NOMO-1 treated with DMSO at 0.1 percent for 48 hours (cell line): Measurements from ENCODE around the gene EFNA3.
"Not testable (repeated sequence)": the region's sequence is repeated elsewhere in the genome, so short reads cannot be mapped to it uniquely, and the experiment has no call there.

Source experiments
- DNase-seq: peaks from one replicate; lab custom pipeline; 2025; ENCODE audit not compliant: unreplicated experiment; lab: John Stamatoyannopoulos, UW

EFNA3 gene

DNA sequence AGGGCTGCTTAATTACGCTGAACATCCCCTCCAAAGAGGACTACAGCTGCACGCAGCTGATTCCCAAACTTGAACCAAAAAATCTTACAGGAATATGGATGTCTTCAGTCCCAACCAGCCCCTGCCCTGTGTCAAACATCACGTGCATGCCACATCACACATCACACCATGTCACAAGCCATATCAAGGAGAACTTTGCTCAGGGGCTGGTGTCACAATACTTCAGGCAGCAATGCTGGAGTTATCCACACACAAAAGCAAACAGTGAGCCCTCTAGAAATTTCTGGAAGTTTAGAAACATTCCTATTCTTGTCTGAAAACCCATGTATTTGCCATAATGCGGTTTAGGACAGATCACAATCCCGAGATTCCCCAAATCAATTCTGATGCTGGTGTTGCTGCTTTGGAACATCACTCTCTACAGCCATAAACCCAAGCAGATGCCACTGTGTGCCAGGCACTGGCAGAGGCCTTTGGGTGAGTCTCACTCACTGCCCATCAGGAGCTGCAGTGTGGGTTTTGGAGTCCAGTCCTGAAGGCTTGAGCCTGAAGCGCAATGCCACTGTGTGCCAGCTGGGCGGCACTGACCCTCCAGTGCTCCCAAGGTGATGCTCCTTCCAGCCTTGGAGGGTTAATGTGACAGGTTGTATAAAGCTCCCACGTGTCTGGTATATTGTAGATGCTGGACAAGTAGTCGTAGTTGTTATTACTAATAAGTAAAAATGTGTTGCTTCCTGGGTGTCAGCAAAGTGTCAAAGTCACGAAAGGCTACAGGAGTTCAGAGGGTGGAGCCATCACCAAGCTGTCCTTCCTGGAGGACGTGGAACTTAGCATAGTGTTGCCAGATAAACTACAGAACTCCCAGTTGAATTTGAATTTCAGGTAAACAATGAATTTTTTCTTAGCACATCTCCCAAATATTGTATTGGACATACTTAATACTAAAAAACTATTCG, 28.9 kb downstream of the EFNA3 start:
- no peak for DNase-seq

DNA sequence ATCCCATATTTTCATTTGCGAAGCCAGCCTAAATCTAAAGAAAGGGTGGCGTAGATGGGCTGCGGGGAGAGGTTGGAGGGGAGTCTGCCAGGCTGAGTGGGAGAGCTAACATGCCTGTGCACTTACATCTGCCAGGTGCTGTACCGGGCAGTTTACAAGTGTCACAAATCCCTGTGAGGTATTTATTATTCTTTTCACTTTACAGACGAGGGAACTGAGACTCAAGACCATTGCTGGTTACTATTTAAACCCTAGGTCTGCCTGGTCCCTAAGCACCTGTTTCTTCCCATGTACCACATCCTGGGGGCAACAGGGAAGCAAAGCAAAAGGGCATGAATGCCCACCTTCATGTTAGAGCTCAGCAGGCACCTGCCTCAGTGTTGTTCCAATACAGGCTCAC, 29.7 kb downstream of the EFNA3 start:
- DNase-seq, result no peak

DNA sequence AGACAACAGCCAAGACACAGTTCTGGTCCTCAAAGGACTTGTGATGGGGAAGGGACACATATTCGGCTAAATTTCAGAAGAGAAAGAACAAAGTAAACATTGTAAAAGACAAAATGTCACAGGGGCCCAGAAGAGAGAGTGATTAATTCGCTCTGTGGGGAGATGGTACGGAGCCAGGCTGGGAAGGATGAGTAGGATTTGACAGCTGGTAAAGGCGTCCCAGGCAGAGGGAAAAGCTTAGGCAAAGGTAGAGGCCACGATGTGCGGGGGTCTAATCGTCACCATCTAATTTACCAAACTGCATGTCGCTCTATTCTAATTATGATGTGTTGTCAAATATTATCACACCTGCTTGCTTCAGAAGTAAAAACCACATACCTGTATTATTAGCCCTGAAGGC, 31.7 kb downstream of the EFNA3 start:
- no peak for DNase-seq

DNA sequence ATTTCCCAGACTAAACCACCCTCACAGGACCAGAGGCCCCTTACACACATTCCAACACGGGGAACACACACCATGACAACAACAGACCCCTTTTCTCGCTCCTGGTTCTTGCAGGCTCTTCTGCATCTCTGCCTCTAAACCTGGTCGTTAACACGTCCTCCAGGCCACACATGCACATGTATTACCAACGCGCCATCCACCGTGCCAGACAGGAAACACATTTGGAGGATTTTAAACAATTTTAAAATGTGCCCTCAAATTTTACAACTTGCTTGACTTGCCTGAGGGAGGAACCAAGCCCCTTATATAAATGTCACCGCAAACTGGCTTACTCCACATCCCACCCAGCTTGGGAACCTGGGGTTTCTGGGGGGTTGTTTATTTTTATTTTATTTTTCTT, 32.2 kb downstream of the EFNA3 start:
- no peak for DNase-seq

DNA sequence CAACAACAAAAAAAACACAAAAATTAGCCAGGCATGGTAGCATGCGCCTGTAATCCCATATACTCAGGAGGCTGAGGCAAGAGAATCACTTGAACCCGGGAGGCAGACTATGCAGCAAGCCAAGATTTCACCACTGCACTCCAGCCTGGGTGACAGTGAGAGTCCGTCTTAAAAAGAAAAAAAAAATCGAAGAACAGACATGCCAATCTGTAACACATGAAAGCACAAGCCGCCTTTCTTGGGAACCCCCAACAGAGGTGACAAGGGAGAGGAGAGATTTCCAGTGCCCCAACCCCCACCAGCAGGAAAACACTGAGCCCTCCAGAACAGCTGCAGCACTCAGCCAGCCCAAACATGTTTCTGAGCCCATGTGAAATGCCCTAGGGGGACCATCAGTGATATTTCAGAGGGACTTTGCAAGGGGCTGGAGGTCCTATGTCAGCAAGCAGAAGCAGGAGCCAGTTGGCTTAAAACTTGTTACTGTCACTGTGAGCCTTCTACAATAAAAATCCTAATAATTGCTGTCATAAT, 34.9 kb downstream of the EFNA3 start:
- no peak for DNase-seq

DNA sequence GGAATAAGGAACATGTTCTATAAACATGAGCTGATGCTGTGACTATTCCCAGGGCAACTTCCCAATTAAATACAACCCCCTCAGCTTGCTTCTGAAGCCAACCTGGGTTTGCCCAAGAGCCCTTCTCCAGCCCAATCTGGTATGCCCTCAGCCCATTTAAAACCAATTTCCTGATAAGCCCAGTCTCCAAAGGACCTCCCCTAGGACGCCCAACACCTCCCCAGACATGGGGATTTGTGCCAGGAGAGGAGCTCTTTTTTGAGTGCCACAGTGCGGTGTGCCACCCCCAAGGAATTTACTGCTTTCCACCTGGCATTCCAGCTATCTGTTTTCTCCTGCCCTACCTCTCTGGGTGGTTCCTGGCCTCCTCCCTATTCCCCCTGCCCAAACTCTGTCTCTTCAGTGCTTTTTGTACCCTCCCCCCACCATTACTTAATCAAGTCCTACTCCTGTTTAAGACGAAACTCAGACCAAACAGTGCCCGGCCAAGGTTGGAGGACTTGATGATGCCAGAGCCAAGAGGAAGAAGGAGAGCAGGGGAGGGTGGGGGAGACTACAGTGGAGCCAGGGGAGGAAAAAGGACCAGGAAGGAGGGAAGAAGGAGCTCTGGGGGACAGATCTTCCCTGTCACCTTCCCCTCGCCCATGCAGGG, 37.6 kb downstream of the EFNA3 start:
- no peak for DNase-seq

DNA sequence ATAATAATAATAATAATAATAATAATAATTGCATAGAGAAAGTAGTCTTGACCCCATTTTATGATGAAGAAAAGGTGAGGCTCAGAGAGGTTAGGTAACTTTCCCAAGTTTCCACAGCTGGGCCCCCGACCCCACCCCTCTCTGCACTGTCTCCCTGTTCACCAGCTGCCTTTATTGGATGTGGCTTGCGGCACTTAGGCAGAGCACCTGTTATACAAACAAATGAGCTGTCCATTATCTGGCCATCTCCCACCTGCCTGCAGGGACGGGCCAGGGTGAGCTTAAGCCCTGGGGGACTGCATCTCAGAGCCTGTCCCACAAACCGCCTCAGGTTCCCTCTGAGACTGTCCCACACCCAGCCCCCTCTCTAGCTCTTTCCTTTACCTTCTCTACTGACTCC, 39.0 kb downstream of the EFNA3 start:
- DNase-seq, result no peak

DNA sequence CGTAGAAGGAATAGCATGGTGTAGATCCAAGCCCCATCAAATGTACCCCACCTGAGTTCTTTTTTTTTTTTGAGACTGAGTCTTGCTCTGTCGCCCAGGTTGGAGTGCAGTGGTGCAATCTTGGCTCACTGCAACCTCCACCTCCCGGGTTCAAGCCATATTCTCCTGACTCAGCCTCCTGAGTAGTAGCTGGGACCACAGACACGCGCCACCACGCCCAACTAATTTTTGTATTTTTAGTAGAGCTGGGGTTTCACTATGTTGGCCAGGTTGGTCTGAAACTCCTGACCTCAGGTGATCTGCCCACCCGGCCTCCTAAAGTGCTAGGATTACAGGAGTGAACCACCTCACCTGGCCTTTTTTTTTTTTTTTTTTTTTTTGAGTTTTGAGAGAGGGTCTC, 39.5 kb downstream of the EFNA3 start:
- not testable (repeated sequence) for DNase-seq

DNA sequence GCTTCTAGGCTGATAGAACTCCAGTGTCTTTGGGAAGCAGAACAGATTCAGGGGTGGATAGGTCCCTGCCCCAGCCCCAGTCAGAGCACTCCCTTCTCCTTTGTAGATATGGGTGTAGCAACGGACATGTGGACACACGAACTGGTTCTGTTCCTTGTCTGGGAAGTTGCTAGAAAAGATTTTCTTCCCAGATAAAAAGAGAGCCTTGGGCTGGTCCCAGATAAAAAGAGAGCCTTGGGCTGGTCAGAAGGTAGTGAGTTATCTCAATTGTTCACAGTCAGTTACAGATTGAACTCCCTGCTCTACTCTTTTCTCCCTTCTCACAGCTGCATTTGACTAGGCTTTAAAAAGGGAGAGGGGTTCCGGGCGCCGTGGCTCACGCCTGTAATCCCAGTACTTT, 41.6 kb downstream of the EFNA3 start:
- no peak for DNase-seq

DNA sequence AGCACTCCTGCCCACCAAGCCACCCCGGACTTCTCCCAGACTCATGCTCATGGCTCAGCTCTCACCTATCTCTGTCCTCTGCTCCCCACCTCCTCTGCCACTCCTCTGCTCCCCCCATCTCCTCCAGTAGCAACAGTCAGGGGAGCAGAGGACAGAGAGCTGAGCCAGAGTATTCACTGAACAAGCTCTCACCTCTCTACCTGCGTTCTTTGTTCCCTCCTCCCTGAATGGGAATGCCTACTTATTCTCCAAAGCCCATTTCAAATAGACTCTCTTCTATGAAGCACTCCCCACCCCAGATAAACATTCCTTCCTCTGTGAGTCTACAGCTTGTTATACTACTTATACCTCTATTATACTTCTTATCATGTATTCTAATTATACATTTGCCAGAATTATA, 42.6 kb downstream of the EFNA3 start:
- no peak for DNase-seq

DNA sequence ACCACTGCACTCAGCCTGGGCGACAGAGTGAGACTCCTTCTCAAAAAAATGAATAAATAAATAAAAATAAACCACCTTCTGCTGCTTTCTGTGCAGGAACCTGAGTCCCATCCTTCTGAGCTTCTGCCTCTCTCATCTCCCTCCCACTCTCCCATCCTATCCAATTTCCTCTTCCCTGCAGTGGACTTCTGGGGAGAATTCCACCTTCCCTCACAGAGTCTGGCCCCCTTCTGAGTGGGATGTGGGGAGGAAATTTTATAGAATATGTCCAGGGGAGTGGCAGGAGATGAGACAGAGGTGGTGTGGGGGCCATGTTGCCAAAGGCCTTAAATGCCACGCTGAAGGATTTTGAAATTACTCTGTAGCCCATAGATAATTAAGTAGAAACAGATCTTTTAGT, 43.7 kb downstream of the EFNA3 start:
- DNase-seq, result no peak

DNA sequence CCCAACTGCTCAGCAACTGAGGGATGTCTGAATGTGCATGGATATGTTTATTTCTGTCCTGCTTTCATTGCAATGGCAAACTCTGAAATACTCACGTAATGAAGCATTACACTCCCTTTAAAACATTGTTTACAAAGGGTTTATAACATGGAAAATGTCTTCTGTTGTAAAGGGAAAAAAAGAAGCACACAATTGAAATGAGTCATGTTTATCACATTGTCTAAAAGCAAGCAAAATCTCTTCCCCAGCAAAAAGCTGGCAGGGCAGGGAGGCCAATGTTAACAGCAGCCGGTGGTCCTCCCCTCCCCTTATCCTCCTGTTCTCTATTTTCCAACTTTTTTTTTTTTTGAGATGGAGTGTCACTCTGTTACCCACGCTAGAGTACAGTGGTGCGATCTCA, 45.2 kb downstream of the EFNA3 start:
- no peak for DNase-seq

DNA sequence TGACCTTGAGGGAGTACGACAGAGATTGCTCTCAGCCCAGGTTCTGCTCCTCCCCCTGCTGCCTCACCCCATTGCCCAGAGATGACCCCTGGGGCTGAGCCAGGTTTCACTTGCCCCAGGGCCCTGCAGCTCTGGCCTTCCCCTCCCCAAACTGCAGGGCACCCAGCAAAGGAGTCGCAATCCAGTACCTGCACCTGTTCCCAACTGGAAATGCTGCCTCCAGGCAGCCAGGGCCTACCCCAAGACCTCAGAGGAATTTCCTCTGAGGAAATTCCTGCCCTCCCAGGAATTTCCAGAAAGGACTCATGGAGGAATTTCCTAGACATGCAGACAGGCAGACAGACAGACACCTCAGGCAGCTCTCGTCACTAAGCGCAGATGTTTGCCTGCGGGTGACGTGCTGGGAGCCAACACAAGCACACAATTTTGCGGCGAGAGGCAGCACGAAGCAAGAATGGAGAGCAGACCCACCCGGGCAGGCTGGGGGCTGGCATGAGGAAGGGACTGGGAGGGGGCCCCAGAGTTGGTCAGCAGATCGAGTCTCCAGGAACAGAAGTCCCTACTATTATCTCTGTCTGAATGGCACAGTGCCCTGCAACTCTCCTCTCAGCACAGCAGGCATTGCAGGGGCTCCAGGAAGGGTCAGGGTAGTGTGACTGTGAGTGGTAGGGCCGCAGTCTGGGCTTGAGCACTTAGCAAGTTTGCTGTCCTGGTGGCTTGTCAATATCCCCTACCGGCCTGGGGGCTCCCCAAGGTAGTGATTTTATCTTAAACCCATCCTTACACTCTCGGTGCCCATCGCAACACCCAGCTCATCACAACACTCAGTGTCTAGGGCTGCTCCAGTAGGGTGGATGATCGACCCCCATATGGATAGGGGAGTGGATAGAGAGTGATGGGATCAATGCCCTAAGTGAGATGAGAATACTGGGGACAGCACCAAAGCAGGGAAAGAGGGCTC, 46.1 kb downstream of the EFNA3 start:
- DNase-seq, result no peak

DNA sequence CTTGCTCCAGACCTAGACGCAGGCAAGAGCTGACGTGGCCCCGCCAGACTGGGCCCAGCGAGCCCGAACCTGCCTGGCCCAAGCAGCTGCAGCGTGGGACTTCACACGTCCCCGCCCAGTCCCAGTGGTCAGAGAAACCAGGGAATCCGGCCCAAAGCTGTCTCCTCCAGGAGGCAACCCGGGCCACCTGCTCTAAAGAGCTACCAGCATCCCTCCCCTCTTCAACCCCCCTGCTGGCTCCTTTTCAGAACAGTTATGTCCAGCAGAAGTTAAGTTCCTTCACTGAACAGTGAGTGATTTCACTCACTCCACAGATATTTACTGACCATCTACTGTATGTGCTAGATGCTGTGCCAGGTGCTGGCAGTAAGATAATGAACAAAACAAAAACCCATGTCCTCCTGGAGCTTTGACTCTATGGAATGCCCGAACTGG, 46.9 kb downstream of the EFNA3 start:
- DNase-seq, result no peak

DNA sequence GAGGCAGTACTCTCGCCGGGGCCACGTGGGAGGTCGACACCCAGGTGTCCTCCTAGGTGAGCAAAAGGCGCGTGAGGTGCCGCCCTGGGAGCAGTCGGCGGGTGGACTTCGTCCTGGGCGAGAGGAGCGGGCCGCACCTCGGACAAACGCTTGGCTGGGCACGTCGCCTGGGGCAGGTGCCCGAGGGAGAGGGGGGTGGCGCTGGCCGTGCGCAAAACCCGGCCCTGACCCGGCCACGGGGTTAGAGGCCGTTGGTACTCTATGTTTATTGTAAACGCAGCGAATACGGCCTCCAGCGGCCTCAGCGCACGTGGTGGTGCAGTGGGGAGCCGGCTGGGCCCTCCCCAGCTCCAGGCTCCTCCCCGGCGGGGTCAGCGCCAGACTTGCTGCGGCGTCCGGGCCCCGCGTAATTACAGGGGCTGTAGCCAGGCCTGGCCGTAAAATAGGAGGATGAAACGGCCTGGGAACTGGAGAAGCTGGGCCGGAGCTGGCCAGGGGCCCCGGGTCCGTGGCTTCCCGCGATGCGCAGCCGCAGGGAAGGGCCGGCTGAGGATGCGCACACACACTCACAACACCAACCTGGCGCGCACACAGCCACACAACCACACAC, 47.4 kb downstream of the EFNA3 start:
- no peak for DNase-seq

DNA sequence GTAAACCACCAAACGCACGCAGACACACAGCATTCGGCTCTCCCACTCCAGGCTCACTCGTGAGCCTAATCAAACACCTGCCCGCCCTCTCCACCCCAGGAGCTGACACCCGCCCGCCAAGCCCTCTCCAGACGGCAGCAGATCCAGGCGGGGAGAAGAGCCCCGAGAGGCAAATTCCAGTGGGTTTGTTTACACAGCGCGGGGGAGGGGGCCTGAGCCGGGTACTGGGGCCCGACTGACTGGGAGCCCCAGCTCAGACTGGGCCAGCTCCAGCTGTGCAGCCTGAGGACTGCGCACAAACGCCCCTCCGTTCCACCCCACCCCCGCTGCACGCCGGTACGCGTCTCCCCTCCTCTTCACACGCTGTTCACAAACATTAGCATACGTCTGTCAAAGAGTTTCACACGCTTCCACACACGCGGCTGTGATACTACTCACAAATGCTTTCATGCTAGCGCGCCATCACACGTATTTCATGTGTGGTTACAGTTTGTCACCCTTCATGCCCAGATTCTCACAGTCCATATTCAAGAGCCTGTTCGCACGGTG, 48.0 kb downstream of the EFNA3 start:
- no peak for DNase-seq

DNA sequence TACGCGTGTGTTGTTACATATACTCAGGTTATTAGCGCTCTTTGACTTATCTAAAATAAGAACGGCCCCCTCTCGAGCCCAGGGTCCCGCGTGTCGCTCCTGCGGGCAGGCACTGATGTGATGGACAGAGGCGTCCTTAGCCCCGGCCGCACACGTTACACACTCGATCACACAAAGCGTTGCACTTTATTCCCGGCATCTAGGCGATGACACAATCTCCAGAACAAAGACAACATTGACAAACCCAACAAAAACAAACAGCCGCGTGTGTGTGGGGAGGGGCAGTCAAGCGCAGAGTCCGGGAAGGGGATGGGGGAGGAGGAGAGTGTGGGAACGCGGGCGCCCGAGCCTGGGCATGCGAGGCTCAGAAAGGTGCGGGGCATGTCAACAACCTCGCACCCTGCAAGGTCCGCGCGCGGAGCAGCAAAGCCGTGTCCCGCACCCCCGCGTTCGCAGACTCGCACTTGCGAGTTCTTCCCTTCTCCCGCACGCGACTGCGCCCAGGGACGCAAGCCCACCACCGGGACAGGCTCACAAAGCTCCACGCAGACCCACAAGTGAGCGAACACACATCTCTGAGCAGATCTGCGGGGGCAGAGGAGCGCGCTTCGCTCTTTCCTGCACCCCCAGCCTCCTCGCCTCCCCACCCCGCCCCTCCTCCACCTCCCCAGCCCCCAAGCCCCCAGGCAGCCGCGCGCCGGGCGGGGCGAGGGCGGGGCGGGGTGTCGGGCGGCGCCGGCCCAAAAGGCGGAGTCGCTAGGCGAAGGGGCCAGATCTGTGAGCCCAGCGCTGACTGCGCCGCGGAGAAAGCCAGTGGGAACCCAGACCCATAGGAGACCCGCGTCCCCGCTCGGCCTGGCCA, 48.7 kb downstream of the EFNA3 start, which contains the start of gene EFNA1:
TSS of gene EFNA1 (plus strand) at position 772 of the 862 bp plus-strand sequence. CDS start 102 bp downstream, outside the sequence.
- DNase-seq, result peak; percentile 50

DNA sequence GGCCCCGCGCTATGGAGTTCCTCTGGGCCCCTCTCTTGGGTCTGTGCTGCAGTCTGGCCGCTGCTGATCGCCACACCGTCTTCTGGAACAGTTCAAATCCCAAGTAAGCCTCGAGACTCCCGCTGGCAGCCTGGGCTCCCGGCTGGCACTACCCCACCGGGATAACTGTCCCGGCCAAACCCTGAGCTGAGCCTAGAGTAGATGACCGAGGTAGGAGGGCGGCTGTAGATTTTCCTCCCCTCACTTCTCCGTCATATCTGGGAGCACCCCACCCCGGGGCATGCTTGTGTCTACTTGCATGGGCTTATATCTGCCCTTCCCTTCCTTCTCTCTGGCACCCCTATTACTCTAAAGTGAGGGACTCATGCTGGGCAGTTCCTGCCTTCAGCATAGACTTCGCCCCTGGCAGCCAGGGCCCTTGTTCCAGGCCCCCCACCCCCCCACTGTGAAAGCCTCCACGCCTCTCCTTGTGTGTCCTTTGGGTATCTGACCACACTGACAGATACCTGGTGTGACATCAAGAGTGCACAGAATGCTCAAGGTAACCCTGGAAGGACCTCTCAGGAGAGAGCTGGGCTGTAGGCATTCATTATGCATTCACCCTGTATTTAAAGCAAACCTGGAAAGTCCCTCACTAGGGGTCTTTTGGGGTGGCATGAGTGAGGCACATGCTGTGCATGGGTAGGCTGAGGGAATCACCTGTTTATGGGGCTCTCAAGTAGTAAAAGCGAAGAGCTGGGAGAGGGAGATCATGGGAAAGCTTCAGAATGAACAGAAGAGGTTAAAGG, 49.5 kb downstream of the EFNA3 start:
- no peak for DNase-seq
